Progenitor cell of endocrine pancreas (in vitro differentiated cells): ENCODE measurements around the gene CLCF1. TPM values are rescaled to one million over a fixed set of nuclear protein-coding genes. Genes with fewer than 3 reads are reported as not detected.

ENCODE experiments used
- DNase-seq: peaks from one replicate; pipeline ENCODE4 v3.0.0; 2021; ENCODE audit warnings: low spot score; ENCODE audit not compliant: unreplicated experiment
- H3K27ac Mint-ChIP-seq: 2 replicates; pipeline ENCODE4 v1.8.0; 2021; ENCODE audit warnings: mild to moderate bottlenecking, moderate library complexity, mixed read lengths
- H3K27me3 Mint-ChIP-seq: 2 replicates; pipeline ENCODE4 v1.8.0; 2021; ENCODE audit warnings: mixed read lengths
- H3K36me3 Mint-ChIP-seq: 2 replicates; pipeline ENCODE4 v1.8.0; 2022; ENCODE audit warnings: mixed read lengths; ENCODE audit not compliant: insufficient read depth
- H3K4me1 Mint-ChIP-seq: 2 replicates; pipeline ENCODE4 v1.8.0; 2021; ENCODE audit warnings: low read depth, mixed read lengths
- H3K4me3 Mint-ChIP-seq: 2 replicates; pipeline ENCODE4 v1.8.0; 2021; ENCODE audit warnings: low read depth, mild to moderate bottlenecking, moderate library complexity, mixed read lengths
- H3K9me3 Mint-ChIP-seq: 2 replicates; pipeline ENCODE4 v1.8.0; 2021; ENCODE audit warnings: low read depth, mixed read lengths
- total RNA-seq: library from RNA; stranded (reverse); gene quantifications from 2 replicates; pipeline ENCODE4 v1.2.1, GENCODE V29; 2021
- TF ChIP-seq, protein P1 (sequence below): fragments of 200-600 bp; sonication (generic); IDR thresholded peaks from one replicate; pipeline ENCODE4 v1.5.0; 2021; ENCODE audit warnings: antibody characterized with exemption, mild to moderate bottlenecking; ENCODE audit not compliant: unreplicated experiment

Gene CLCF1
- total RNA-seq, 1 donor from 2014 or later, result 6.9 TPM

DNA sequence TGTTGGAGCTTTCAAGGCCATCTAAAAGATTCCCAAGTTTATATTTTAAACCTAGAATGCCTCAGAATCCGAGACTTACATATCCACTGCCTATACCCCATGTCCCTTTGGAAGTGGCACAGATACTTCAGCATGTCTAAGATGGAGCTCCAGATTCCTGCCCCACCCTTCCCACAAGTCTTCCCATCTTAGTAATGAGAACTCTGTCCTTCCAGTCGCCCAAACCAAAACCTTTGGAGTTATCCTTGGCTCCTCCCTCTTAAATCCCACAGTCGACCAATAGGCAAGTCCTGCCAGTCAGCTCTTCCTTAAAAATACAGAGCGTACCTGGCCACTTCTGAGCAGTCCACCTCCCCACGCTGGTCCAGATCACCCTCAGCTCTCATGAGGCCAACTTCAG is 24.4 kb downstream of the CLCF1 start:
- H3K27ac Mint-ChIP-seq, result no peak overlapping the region
- H3K27me3 Mint-ChIP-seq, result no peaks in the 10 kb centered on the region
- peaks cover 25% of the 10 kb centered on the region for H3K4me1 Mint-ChIP-seq
- no peaks in the 10 kb centered on the region for H3K36me3 Mint-ChIP-seq
- H3K4me3 Mint-ChIP-seq, result no peak overlapping the region
- DNase-seq, result no peak
- no peaks in the 10 kb centered on the region for H3K9me3 Mint-ChIP-seq
- TF ChIP-seq, protein P1, sequence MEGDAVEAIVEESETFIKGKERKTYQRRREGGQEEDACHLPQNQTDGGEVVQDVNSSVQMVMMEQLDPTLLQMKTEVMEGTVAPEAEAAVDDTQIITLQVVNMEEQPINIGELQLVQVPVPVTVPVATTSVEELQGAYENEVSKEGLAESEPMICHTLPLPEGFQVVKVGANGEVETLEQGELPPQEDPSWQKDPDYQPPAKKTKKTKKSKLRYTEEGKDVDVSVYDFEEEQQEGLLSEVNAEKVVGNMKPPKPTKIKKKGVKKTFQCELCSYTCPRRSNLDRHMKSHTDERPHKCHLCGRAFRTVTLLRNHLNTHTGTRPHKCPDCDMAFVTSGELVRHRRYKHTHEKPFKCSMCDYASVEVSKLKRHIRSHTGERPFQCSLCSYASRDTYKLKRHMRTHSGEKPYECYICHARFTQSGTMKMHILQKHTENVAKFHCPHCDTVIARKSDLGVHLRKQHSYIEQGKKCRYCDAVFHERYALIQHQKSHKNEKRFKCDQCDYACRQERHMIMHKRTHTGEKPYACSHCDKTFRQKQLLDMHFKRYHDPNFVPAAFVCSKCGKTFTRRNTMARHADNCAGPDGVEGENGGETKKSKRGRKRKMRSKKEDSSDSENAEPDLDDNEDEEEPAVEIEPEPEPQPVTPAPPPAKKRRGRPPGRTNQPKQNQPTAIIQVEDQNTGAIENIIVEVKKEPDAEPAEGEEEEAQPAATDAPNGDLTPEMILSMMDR, result no peak

DNA sequence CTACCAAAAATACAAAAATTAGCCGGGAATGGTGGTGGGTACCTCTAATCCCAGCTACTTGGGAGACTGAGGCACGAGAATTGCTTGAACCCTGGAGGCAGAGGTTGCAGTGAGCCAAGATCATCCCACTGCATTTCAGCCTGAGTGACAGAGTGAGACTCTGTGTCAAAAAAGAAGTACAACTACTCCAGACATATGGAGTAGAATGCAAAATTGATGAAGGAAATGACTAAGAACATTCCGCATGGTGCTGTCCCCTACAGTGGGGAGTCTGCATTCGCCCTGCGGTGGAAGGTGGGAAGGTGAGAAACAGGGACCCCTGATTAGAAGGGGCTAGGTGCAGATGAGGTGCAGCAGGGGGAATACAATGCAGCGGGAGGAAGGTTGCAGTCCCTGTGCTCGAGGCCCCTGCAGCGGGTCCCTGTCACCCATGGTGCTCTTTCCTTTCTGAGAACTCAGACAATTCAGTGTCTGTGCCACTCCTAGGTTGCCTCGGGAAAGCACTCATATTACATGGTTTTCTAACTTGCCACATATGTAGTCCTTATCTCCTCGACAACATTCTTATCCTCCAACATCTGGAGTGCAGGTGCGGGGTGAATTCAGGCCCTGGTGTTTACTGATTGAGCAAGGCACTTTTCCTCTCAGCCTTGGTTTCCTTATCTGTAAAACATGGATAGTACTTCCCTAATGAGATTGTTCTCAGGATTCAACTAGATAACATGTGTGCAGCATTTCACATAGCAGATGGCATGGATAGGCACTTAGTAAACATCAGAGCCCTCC is 25.2 kb downstream of the CLCF1 start:
- H3K27ac Mint-ChIP-seq, result no peak overlapping the region
- DNase-seq, result no peak
- peaks cover 22% of the 10 kb centered on the region for H3K4me1 Mint-ChIP-seq
- TF ChIP-seq, protein P1, result no peak
- no peak overlapping the region for H3K4me3 Mint-ChIP-seq
- H3K27me3 Mint-ChIP-seq, result no peaks in the 10 kb centered on the region
- H3K36me3 Mint-ChIP-seq, result no peaks in the 10 kb centered on the region
- no peaks in the 10 kb centered on the region for H3K9me3 Mint-ChIP-seq

DNA sequence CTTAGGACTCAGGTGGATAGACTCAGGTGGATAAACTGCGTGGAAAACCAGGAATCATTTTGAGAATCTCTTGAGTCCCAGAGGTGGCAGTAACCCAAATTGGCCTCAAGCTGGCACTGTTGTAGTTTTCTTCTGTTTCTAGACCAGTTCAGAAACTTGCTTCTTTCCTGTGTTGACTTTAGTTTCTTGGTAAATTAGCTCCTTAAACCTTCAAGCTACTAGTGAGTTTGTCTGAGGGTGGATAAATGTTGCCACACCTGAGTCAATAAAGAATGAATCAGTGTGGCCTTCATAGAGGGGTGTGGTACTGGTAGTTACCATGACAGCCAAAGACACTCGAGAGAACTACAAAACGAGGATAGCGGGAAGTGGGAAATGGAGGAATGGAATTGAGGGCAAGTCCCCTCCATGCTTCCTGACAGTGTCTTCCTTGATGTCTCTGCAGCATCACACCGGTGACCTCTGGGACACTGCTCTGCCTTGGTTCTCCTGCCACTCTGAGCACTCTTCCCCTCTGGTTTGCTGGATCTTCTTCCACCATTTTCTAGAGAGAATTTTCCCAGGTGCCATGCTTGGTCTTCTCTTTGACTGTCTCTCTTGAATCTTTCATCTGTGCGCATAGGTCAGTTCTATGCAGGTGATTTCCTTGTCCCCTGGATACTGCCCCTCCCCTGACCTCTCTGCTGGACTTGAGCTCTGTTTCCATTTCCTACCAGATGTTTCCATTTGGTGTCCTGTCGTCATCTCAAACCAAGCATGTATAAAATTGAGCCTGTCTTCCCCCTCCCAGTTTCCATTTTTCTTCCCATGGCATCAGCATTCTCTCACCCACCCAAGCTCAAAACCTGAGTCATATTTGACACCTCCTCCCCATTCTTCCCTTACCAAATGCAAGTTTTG is 27.2 kb downstream of the CLCF1 start:
- DNase-seq, result no peak
- H3K4me3 Mint-ChIP-seq, result no peak overlapping the region
- H3K9me3 Mint-ChIP-seq, result no peaks in the 10 kb centered on the region
- no peaks in the 10 kb centered on the region for H3K27me3 Mint-ChIP-seq
- TF ChIP-seq, protein P1, result peak; percentile 65
- H3K36me3 Mint-ChIP-seq, result peaks cover 6% of the 10 kb centered on the region
- H3K4me1 Mint-ChIP-seq, result peaks cover 19% of the 10 kb centered on the region
- H3K27ac Mint-ChIP-seq, result peak overlapping the region; percentile 57

DNA sequence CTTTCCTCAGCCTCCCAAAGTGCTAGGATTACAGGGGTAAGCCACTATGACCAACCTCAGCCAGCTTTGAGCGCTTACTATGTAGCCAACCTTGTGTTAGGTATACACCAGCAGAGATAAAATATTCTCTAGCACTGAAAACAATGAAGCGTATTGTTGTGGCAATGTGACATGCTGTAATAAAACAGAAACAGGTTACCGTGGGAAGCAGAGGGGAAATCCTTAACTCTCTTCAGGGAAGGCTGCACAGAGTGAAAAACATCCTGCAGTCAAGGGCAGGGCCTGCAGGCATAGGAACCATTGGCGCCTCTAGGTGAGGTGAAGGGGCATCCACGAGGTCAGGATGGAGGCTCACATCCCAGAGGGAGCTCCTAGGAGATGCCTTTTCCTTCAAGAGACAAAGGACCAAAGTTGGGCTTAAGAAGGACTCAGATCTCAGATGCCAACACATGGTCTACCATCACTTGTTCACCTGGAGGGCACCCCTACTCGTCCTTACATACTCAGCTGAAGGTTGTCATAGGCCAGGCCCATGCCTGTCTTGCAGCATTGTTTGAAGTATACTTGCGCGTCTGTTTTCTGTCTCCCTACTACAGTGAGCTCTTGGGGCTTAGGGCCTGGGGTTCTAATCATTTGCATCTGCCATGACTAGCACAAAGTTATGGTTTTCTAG is 28.0 kb downstream of the CLCF1 start:
- Mint-ChIP-seq H3K27ac (no peak overlapping the region), H3K4me3 (no peak overlapping the region)
- TF ChIP-seq, protein P1, result no peak

DNA sequence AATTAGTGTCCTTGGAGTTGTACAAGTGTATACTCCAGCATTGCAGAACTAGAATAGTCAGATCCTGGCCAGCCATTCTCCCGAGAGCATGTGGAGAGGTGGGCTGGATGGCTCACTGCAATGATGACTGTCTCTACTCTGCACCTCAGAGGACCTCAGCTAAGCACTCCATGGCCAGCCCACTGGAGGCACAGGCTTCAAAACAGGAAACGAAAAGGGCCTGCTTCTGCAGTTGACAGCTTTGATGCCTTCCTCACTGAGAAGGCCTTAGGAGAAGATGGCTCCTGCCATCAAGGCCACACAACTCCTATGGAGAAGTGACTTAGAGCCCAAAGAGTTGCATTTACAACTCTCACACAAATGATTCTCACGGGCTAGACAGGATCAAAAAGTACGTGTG is 29.1 kb downstream of the CLCF1 start:
- no peak for DNase-seq
- peaks cover 6% of the 10 kb centered on the region for H3K36me3 Mint-ChIP-seq

More for the DNA sequence above, 28.0 kb downstream of the CLCF1 start:
- H3K9me3 Mint-ChIP-seq, result no peaks in the 10 kb centered on the region
- H3K36me3 Mint-ChIP-seq, result peaks cover 6% of the 10 kb centered on the region
- no peak for DNase-seq
- H3K4me1 Mint-ChIP-seq, result peaks cover 19% of the 10 kb centered on the region
- no peaks in the 10 kb centered on the region for H3K27me3 Mint-ChIP-seq

More for the DNA sequence above, 29.1 kb downstream of the CLCF1 start:
- TF ChIP-seq, protein P1, result no peak
- H3K4me3 Mint-ChIP-seq, result no peak overlapping the region
- H3K27me3 Mint-ChIP-seq, result no peaks in the 10 kb centered on the region
- peak overlapping the region; percentile 77 for H3K27ac Mint-ChIP-seq
- no peaks in the 10 kb centered on the region for H3K9me3 Mint-ChIP-seq
- H3K4me1 Mint-ChIP-seq, result peaks cover 19% of the 10 kb centered on the region
